GM21381 (cell line): Measurements from ENCODE around the gene TMEM123.
"Not testable (repeated sequence)": the region's sequence is repeated elsewhere in the genome, so short reads cannot be mapped to it uniquely, and the experiment has no call there.

Experiments
- ATAC-seq: cut with Tn5 transposase; IDR thresholded peaks from one replicate; pipeline ENCODE4 v1.9.1; 2021; ENCODE audit warnings: mild to moderate bottlenecking, moderate library complexity; ENCODE audit not compliant: unreplicated experiment

TMEM123 gene

GRCh38 chr11:102396708-102397563, 55.6 kb downstream of the TMEM123 start:
- no peak for ATAC-seq

DNA sequence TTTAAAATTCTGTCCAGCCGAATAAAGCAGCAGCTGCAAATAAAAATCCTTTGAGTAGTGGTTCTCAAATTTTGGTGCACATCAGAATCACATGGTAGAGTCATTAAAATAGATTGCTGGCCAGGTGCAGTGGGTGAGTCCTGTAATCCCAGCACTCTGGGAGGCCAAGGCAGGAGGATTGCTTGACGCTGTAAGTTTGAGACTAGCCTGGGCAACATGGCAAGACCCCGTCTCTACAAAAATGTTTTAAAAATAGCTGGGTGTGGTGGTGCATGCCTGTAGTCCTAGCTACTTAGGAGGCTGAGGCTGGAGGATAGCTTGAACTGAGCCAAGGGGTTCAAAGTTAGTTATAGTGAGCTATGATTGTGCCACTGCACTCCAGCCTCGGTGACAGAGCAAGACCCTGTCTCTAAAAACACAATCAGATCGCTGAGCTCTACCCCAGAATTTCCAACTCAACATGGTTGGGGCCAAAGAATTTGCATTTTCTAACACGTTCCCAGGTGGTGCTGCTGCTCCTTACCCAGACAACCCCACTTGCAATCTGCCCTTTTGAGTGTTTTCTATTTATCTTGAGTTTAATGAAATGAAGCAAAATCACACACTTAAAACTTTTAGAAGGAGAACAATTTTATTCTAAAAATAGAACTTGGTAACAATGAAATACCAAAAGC, 56.7 kb downstream of the TMEM123 start:
- no peak for ATAC-seq

DNA sequence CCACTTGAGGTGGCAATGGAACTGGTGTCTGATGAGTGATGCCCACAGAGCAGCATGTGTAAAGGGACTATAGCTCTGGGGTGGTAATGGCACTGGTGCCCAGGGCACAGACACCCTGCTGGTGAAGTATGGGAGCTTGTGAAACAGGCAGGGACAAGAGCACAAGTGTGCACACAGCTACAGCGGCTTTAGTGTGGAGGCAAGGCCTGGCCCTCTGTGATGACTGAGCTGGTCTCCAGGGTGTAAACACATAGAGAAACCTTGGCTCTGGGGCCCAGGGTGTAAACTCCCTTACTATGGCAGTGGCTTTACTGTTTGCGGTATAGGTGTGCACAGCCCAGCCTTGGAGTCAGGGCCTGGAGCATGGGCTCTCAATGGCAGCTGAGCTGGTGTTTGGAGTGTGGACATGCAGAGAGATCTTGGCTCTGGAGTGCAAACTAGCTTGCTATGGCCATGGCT, 59.3 kb downstream of the TMEM123 start:
- no peak for ATAC-seq

GRCh38 chr11:102391549-102392237, 60.9 kb downstream of the TMEM123 start:
- ATAC-seq: no peak

GRCh38 chr11:102390667-102391465, 61.7 kb downstream of the TMEM123 start:
- peak; percentile 80 for ATAC-seq

- no peak for ATAC-seq
These were observed 63.3 kb downstream of the TMEM123 start for GRCh38 chr11:102389253-102389652.

GRCh38 chr11:102387043-102387781, 65.4 kb downstream of the TMEM123 start:
- ATAC-seq: no peak

- no peak for ATAC-seq
These were observed 66.3 kb downstream of the TMEM123 start for GRCh38 chr11:102386136-102386734.

DNA sequence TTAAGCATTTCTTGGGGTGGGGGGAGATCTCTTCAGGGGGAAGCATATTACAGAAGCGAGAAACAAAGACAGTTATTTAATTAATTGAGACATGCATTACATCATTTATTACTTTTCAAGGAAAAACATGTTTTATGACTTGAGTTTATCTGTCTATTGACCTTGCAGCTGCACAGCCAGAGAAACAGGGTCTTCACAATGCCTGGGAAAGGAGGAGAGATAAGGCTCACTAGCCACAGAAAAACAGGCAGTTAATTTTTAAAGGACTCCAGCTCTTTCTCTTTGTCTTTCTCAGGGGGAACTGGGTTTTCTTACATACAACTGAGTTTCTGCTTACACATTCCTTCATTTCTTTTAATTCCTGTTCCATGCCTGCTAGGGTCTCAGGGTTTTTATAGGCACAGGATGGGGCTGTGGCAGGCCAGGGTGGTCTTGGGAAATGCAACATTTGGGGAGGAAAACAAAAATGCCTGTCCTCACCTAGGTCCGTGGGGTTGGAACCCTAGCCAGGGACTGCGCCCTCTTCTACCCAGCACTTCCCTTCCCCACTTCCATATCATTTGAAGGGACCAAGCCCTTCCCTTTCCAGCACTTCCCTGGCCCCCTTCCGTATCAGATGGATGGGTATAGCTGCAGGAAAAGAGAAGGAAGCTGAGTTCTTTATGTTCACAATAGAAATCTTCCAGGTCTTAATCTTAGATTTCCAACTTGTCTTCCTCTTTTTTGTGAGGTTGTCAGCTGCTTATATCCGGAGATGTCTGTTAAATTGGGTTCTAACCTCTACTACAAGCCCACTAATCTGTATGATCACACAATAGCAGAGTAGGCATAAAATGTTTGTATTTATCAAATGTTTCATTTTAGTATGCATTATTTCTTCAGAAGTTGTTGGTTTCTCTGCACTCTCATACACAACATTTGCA, 67.2 kb downstream of the TMEM123 start:
- no peak for ATAC-seq

GRCh38 chr11:102384419-102385079, 68.0 kb downstream of the TMEM123 start:
- ATAC-seq: no peak

- no peak for ATAC-seq
These were observed 68.7 kb downstream of the TMEM123 start for GRCh38 chr11:102383839-102384238.

DNA sequence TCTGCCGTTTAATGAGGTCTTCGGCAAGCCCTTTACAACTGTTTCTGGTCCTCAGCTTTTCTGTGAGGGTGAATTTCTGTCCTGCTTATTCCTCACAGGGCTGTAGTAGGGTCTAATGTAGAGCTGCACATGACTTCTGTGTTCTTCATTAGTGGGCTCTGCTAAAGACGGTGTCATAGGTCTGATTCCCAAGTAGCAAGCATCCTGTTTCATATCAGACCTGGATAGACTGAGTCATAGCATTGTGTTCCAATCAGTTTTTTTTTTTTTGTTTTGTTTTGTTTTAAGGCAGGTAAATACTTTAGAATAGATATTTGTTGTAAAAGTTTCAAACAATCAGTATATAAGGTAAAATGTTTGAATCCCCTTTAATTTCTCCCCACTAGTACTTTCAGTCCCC, 70.2 kb downstream of the TMEM123 start:
- no peak for ATAC-seq

GRCh38 chr11:102378818-102379217, 73.7 kb downstream of the TMEM123 start:
- ATAC-seq: no peak

DNA sequence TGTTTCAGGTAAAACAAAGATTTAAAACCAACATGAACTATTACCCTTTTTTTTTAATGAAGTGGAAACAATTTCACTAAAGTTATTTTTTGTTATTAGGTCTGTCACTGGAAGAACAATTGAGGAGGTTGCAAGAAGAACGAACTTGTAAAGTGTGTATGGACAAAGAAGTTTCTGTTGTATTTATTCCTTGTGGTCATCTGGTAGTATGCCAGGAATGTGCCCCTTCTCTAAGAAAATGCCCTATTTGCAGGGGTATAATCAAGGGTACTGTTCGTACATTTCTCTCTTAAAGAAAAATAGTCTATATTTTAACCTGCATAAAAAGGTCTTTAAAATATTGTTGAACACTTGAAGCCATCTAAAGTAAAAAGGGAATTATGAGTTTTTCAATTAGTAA, 74.7 kb downstream of the TMEM123 start:
- no peak for ATAC-seq

DNA sequence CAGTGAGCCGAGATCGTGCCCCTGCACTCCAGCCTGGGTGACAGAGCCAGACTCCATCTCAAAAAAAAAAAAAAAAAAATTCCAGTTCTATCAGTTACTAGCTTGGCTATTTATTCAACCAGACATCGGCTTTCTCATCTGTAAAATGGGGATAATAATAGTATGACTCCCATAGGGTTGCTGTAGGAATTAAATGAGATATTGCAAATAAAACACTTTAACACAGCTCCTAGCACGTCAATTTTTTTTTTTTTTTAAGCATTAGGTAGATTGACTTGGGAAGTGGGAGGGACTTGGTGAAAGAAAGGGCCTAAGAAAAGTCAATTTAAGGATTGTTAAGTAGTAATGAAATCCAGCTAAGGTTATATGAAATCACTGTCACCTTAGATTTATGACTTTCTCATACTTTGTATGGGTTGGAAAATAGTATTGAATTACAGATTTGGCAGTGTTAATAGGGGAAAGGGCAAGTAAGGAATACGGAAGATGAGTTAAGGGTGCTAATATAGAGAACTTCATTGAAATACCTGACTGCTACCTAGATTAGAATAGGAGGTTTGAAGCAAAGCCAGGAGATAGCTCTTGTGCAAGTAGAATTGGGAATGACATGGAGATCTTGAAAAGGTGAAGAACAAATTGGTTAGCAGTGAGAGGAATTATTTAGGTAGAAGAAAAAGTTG, 76.7 kb downstream of the TMEM123 start:
- ATAC-seq: no peak

DNA sequence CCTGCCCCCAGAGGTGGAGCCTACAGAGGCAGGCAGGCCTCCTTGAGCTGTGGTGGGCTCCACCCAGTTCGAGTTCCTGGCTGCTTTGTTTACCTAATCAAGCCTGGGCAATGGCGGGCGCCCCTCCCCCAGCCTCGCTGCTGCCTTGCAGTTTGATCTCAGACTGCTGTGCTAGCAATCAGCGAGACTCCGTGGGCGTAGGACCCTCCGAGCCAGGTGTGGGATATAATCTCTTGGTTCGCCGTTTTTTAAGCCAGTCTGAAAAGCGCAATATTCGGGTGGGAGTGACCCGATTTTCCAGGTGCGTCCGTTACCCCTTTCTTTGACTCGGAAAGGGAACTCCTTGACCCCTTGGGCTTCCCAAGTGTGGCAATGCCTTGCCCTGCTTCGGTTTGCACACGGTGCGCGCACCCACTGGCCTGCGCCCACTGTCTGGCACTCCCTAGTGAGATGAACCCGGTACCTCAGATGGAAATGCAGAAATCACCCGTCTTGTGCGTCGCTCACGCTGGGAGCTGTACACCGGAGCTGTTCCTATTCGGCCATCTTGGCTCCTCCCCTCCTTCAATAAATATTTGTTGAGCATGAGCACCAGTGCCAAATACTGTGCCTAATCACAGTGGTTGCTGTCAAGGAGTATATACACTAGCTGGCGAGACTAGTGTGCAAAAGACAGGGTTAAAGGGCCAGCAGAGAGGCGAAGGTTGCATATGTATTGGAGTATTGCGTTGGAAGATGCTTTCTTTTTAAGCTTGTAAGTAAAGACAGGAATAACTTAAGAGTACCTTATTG, 77.7 kb downstream of the TMEM123 start:
- not testable (repeated sequence) for ATAC-seq

GRCh38 chr11:102368472-102368871, 84.1 kb downstream of the TMEM123 start:
- peak; percentile 100 for ATAC-seq
